GM19452 (cell line): ENCODE results near the gene CDC42EP3.

Source experiments
- ATAC-seq: cut with Tn5 transposase; IDR thresholded peaks from one replicate; pipeline ENCODE4 v1.9.1; 2021; ENCODE audit not compliant: unreplicated experiment

The CDC42EP3 gene

DNA sequence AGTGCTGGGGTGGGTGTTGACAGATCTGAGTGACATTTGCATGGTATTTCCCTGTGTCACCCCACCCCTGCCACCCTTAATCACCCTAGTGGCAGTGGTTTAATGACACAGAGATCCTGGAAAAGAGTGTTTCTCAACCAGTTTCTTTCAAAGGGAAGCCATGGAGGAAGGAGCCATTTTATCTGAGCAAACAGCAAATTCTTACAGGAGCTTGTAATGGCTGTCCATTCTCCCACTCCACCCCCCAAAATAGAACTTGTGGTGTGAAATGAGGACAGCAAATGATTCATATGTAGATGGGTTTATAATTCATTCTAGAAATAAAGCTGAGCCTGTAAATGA is 51.5 kb downstream of the CDC42EP3 start:
- no peak for ATAC-seq

GRCh38 chr2:37619230-37619958 is 52.0 kb downstream of the CDC42EP3 start:
- no peak for ATAC-seq

DNA sequence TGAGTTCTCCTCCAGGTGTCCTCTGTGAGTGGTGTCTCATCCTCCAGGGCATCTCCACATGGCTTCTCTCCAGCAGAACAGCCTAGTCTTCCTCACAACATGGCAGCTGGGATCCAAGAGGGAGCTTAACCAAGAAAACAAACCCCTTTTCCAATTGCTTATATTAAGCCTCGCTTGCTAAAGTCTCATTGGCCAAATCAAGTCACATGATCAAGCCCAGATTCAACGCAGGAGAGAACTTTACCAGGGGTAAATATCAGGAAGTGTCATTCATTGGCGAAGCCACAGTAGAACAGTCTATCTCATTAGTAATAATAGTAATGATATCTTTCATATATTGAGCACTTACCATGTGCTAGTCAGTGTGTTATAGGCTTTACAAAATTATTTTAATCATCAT is 53.1 kb downstream of the CDC42EP3 start:
- no peak for ATAC-seq

DNA sequence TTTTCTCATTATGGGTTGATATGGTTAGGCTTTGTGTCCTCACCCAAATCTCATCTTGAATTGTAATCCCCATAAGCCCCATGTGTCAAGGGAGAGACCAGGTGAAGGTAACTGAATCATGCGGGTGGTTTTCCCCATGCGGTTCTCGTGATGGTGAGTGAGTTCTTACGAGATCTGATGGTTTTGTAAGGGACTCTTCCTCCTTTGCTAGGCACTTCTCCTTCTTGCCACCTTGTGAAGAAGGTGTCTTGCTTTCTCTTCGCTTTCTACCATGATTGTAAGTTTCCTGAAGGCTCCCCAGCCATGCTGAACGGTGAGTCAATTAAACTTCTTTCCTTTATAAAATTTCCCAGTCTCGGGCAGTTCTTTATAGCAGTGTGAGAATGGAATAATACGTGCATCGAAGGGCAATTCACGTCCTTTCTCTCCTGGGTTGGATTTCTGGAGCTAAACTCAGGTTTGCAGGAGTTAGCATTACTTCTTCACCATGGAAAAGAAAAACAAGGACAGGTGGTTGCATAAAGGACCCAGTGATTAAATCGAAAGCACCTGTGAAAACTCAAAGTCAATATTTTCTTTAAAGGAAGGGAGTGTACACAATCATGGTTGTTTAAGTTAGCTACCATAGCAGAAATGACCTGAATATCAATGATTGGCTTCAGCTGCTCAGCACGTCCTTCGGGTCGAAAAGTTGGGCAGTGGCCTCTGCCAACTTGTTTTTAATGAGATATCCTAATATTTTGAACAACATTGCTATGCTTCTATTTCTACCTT is 54.1 kb downstream of the CDC42EP3 start:
- ATAC-seq, result no peak

GRCh38 chr2:37616677-37617005 is 54.8 kb downstream of the CDC42EP3 start:
- no peak for ATAC-seq

- ATAC-seq, result peak; percentile 59
Observed at GRCh38 chr2:37615804-37616676, 55.4 kb downstream of the CDC42EP3 start.

DNA sequence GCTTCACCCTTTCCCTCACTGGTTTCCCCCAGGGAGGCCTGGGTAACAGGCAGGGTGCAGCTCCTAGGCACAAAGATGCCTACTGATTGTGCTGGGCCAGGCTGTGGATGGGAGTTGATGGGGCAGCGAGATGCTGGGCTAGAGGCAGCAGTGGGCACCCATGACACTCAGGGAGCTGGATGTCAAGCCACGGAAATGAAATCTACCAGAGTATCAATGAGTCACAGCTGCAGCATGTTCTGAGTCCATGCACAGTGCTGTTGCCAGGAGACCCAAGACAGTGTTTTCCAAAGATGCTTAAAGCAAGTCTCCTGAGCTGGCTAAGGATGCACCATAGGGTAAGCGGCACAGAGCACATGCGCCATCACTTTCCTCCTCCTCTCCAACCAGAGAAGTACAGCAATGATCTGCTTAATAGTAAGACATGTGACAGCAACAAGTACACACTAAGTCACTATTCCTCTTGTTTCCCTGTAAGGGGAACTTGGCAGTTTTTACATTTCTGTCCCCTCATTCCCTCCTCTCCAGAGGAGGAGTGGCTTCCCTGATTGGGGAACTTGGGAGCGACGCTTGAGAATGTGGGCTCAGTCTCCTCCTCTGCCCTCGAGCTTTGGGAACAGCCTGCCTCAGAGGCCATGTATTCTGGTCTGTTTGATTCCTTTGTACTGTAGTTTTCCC is 57.2 kb downstream of the CDC42EP3 start:
- ATAC-seq, result no peak

- ATAC-seq, result no peak
Observed at GRCh38 chr2:37612382-37612781, 59.1 kb downstream of the CDC42EP3 start.

DNA sequence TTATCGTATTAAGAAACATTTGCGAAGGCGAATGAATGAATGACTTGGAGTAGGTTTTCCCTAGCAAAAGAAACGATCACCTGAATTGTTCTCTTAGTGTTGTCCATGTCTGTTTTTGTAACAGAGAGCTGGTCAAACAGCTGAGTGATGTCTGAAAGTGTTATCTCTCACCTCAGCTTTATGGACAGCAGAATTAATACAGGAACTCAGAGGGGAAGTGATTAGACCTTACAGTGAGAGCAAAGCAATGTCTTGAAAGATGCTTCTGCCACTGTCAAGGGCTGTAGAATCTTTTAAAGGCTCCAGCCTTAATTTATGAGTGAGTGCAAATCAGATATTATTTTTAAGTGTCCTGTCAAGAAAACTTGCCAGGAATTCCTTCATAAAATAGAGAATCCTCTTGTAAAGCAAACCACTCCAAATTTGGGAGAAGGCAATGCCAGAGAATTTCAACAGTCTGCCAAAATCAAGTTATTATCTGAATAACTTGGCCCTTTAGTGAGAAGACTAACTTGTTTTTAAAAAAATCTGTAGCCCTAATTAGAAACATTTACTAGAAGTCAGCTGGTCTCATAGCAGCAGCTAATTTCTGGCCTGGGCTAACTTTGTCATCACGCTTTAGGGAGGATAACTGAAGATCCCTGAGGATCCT is 60.7 kb downstream of the CDC42EP3 start:
- no peak for ATAC-seq

DNA sequence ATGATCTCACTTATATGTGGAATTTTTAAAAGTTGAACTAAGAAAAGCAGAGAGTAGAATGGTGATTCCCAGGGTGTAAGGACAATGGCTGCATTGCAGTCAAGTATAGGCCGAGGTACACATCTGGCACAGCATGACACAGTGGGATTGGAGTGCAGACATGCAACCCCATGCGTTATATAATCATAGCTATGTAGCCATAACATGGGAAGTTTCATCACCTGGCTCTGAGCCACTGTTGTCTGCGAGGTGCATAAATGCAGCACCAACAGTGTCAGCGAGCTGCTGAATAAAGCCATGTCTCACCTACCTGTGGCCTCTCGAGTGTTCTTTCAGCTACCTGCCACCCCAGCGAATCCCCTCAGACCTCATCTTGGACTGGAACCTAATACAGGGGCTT is 61.7 kb downstream of the CDC42EP3 start:
- ATAC-seq, result no peak

- ATAC-seq, result no peak
Observed at GRCh38 chr2:37604716-37605115, 66.7 kb downstream of the CDC42EP3 start.

- ATAC-seq, result no peak
Observed at GRCh38 chr2:37602702-37603101, 68.7 kb downstream of the CDC42EP3 start.

DNA sequence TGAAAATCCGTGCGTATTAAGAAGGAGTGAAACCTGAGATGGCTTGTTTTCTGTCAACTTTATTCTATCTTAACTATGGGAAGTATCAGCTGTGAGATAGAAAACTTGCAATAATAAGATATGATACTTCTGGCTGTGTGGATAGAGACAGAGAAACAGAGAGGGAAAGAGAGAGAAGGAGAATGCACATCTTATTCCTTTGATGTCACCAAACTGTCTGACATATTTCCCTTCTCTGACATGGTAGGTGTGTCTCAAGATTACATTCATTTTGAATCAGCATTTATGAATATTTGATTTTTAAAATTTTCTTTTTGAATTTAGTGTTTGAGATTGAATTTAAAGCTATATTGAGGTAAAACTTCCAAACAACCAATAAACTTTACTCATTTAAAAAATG is 69.4 kb downstream of the CDC42EP3 start:
- no peak for ATAC-seq

DNA sequence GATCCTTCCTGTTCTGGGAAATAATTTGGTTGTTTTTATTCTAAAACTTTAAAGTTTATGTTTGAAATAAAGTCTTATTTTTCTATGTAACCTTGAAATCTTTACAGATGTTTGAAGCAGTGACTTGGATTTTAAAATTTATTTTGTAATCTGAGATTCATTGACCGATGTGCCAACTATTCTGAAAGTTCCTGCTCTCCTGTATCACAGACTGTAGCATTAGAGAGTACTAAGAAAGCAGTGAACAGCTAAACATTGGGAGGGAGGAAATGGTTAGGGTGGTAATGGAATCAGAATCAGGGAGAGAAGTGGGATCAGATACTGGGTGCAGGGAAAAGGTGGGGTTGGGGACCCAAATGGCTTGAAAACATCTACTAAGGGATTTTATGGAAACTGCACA is 69.9 kb downstream of the CDC42EP3 start:
- no peak for ATAC-seq

DNA sequence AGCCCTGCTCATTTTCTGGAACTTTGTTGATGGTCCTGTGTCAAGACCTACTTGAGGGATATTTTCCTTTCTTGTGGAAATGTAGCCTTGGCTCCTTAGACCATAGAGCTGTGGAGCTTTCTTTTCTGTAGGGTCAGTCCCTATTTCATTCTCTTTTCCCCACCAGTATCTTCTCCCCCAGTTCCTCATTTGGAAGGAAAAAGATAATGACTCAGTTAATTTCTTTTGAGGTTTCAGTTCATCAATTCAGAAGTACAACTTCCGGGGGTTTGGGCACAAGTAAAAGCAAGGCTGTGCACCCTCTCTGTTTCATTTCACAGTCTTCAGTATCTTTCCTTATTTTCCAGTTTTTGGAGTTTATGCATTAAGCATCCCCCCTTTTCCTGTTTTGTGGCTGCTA is 70.7 kb downstream of the CDC42EP3 start:
- ATAC-seq, result no peak

DNA sequence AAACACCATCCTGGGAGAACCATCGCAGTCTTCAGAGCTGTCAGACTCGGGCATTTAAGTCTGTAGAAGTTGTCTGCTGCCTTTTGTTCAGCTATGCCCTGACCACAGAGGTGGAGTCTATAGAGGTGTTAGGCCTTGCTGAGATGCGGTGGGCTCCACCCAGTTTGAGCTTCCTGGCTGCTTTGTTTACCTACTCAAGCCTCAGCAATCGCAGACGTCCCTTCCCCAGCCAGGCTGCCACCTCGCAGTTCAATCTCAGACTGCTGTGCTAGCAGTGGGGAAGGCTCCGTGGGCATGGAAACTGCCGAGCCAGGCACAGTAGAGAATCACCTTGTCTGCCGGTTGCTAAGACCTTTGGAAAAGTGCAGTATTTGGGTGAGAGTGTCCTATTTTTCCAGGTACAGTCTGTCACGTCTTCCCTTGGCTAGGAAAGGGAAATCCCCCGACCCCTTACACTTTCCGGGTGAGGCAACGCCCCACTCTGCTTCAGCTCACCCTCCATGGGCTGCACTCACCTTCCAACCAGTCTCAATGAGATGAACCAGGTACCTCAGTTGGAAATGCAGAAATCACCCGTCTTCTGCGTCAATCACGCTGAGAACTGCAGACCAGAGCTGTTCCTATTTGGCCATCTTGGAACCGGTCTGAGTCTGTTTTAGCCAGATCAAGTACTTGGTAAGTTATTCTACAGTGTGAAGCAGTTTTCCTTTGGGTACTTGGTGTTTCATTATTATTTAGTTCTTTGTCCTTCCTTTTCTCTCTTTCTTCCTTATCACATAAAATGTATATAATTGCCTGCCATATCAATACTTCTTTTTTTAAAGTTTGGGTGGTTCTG is 71.5 kb downstream of the CDC42EP3 start:
- no peak for ATAC-seq

GRCh38 chr2:37593694-37594093 is 77.7 kb downstream of the CDC42EP3 start:
- no peak for ATAC-seq

GRCh38 chr2:37593024-37593423 is 78.4 kb downstream of the CDC42EP3 start:
- ATAC-seq, result no peak
